ENCODE results near the gene EHD3.

The EHD3 gene

DNA sequence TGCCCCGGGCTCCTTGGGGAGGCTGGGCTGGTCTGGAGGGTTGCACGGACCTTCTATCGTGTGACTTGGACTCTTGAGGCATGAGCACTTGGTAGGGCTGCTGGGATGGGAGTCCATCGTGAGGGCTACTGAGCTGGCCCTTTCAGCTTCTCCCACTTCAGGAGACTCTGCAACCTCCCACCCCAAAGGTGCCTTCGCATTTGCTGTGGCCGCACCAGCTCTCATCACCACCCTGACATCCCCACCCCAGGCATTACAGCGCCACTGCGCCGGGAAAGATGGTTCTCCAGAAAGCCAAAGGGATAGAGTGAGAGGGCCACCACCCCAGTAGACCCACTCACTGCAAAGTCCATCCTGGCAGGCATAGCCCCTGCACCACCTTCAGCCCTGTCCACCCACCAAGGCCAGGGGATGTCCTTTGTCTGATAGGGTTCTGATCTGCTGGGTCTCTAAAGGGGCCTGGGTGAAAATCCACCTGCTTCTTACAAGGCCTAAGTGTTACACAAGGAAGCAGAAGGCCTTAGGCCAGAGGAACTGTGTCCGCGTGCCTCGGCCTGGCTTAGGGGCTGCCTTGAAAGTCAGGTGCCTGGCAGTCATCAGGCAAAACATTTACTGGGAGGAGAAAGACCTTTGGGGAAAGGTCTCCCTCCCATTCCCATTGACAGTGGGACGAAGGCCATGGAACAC lies 5.1 kb downstream of the EHD3 start:
- Mint-ChIP-seq H3K4me1 (peaks cover 44% of the 10 kb centered on the region), H3K27me3 (ENCODE audit: low read depth, poor library complexity) (peaks cover 16% of the 10 kb centered on the region), H3K36me3 (ENCODE audit: low read depth) (no peaks in the 10 kb centered on the region), H3K9me3 (no peaks in the 10 kb centered on the region), H3K27ac (peak overlapping the region; percentile 42), H3K4me3 (no peak overlapping the region)
- no peak for DNase-seq
- TF ChIP-seq, protein P1, sequence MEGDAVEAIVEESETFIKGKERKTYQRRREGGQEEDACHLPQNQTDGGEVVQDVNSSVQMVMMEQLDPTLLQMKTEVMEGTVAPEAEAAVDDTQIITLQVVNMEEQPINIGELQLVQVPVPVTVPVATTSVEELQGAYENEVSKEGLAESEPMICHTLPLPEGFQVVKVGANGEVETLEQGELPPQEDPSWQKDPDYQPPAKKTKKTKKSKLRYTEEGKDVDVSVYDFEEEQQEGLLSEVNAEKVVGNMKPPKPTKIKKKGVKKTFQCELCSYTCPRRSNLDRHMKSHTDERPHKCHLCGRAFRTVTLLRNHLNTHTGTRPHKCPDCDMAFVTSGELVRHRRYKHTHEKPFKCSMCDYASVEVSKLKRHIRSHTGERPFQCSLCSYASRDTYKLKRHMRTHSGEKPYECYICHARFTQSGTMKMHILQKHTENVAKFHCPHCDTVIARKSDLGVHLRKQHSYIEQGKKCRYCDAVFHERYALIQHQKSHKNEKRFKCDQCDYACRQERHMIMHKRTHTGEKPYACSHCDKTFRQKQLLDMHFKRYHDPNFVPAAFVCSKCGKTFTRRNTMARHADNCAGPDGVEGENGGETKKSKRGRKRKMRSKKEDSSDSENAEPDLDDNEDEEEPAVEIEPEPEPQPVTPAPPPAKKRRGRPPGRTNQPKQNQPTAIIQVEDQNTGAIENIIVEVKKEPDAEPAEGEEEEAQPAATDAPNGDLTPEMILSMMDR (IDR thresholded peaks at IDR 0.05), result no peak

DNA sequence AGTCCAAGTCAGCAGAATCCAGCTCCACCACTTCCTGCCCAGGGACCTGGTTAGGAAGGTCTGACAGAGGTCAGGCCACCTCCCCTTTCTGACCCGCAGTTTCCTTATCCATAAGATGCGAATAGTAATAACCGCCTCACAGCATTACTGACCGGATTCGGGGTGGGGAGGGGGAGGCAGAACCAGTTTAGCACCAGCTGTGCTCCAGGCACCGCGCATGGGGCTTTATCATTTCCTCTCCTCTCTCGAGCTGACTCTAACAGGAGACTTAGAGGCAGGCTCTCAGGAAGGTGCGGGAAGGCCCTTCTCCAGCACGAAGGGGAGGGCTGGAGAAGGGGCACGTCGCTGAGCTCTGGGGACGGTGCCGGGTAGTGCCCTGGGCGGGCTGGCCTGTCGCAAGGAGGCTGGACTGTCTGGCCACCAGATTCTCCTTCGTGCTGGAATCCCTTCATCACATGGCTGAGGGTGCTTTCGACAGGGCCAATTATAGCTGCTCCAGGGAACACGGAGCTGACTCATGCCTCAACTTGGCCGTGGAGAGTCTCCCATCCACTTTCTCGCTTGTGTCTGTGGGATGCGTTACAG lies 5.7 kb downstream of the EHD3 start:
- H3K27ac Mint-ChIP-seq, result no peak overlapping the region
- H3K4me3 Mint-ChIP-seq, result no peak overlapping the region

DNA sequence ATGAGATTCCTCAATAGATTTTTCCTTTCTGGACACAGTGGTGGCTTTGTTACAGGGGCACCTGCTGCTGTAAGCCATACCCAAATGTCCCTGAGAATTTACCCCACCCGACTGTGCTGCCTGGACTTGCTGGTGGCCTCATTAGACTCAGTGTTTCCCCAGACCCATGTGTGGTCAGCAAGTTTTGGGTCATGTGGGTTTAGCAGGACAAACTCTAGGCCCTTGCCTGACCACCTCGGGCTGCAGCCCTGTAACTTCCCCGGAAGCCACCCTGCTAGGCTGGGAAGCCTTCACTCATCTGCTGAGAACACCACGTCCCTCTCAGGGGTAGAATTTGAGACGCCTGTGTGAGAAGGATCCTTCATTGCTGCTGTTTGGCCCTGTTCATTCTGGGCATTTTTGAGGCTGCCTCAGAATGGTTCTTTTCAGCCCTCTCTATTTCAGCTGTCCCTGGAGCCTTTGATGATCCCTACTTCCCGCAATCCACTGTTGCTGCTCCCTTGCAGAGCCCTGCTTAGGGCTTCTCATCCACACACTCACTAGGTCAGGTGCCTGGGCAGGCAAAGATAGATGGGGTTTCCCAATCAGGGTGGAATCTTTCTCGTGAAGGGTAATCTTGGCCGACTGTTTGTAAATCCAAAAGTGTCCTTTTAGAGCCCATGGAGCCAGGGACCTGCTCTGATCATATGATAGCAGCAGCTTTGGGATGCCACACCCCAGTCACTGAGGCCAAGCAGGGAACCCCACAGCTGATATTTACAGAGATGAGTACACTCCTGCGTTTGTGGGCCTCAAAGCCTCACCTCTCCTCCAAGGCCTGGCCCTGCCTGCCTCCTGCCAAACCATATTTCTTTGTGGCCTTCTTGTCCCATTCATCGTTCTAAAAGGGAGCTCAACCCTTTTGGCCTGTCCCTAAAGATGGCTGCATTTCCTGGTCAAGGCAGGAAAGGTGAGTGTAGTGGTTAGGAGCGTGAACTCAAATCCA lies 6.7 kb downstream of the EHD3 start:
- H3K36me3 Mint-ChIP-seq (ENCODE audit: low read depth), result no peaks in the 10 kb centered on the region
- H3K27ac Mint-ChIP-seq, result no peak overlapping the region
- DNase-seq, result no peak
- no peaks in the 10 kb centered on the region for H3K9me3 Mint-ChIP-seq
- peaks cover 34% of the 10 kb centered on the region for H3K4me1 Mint-ChIP-seq
- TF ChIP-seq, protein P1 (IDR thresholded peaks at IDR 0.05), result no peak
- no peak overlapping the region for H3K4me3 Mint-ChIP-seq
- H3K27me3 Mint-ChIP-seq (ENCODE audit: low read depth, poor library complexity), result peaks cover 8% of the 10 kb centered on the region

More for the DNA sequence above, 5.7 kb downstream of the EHD3 start:
- Mint-ChIP-seq H3K4me1 (peaks cover 43% of the 10 kb centered on the region), H3K27me3 (ENCODE audit: low read depth, poor library complexity) (peaks cover 17% of the 10 kb centered on the region), H3K9me3 (no peaks in the 10 kb centered on the region), H3K36me3 (ENCODE audit: low read depth) (no peaks in the 10 kb centered on the region)
- DNase-seq, result no peak
- TF ChIP-seq, protein P1 (IDR thresholded peaks at IDR 0.05), result no peak

DNA sequence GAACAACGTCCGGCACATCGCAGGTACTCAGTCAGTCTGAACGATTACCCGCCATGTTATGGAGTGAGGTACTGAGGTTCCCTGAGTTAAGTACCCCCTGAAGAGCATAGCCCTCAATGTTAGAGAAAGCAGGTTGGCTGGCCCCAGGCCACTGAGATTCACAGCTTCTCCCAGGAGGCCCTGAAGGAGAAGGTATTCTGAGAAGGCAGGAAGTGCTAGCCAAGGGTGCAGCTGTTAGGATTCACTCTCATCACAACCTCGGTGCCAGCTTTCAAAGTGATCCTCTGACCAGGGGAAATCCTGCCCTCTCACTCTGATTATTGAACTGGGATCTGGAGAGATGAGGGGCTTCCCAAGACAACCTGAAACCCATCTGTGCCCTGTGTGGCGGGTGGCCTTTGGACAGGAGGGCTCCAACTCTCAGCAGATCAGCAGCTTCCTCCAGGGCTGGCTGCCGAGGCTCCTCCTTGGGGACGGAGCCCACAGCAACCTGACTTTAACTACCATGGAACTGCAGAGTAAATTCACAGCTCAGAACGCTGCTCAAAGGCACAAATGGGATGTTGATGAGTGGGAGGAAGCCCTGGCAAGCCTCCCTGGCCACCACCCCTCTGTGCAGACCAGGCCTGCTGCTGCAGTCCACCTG lies 7.8 kb downstream of the EHD3 start:
- peaks cover 39% of the 10 kb centered on the region for H3K4me1 Mint-ChIP-seq
- H3K9me3 Mint-ChIP-seq, result no peaks in the 10 kb centered on the region
- no peak for DNase-seq
- no peaks in the 10 kb centered on the region for H3K36me3 Mint-ChIP-seq (ENCODE audit: low read depth)
- no peak overlapping the region for H3K27ac Mint-ChIP-seq
- peaks cover 6% of the 10 kb centered on the region for H3K27me3 Mint-ChIP-seq (ENCODE audit: low read depth, poor library complexity)
- H3K4me3 Mint-ChIP-seq, result no peak overlapping the region
- TF ChIP-seq, protein P1 (IDR thresholded peaks at IDR 0.05), result no peak

DNA sequence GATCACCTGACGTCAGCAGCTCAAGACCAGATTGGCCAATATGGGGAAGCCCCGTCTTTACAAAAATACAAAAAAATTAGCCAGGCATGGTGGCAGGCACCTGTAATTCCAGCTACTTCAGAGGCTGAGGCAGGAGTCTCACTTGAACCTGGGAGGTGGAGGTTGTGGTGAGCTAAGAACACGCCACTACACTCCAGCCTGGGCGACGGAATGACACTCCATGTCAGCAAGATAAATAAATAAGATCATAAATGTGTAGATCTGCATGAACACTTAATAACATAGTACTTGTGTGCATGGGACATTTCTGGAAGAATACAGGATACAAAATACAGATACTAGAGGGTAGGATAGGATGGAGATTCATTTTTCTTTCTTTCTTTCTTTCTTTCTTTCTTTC lies 9.1 kb downstream of the EHD3 start:
- Mint-ChIP-seq H3K4me1 (peaks cover 39% of the 10 kb centered on the region), H3K36me3 (ENCODE audit: low read depth) (no peaks in the 10 kb centered on the region), H3K4me3 (no peak overlapping the region), H3K27ac (no peak overlapping the region), H3K27me3 (ENCODE audit: low read depth, poor library complexity) (peaks cover 2% of the 10 kb centered on the region), H3K9me3 (no peaks in the 10 kb centered on the region)
- DNase-seq, result no peak
- TF ChIP-seq, protein P1 (IDR thresholded peaks at IDR 0.05), result no peak

All from nephron progenitor cell (in vitro differentiated cells).